GM19463 (cell line): ENCODE measurements around the gene WDSUB1.

Experiments used
- ATAC-seq: cut with Tn5 transposase; IDR thresholded peaks from one replicate; pipeline ENCODE4 v1.9.1; 2021; ENCODE audit warnings: mild to moderate bottlenecking, moderate library complexity; ENCODE audit not compliant: unreplicated experiment

The WDSUB1 gene

GRCh38 chr2:159225025-159226016 lies 61.2 kb downstream of the WDSUB1 start:
- ATAC-seq = no peak

GRCh38 chr2:159224061-159224813 lies 62.3 kb downstream of the WDSUB1 start:
- ATAC-seq = no peak

- ATAC-seq = no peak
Observed at GRCh38 chr2:159219394-159219998, 67.0 kb downstream of the WDSUB1 start.

- ATAC-seq = no peak
Observed at GRCh38 chr2:159218389-159218788, 68.1 kb downstream of the WDSUB1 start.

- ATAC-seq = no peak
Observed at GRCh38 chr2:159217676-159218075, 68.8 kb downstream of the WDSUB1 start.

GRCh38 chr2:159215116-159215515 lies 71.4 kb downstream of the WDSUB1 start:
- ATAC-seq = no peak

- ATAC-seq = no peak
Observed at GRCh38 chr2:159214325-159214865, 72.1 kb downstream of the WDSUB1 start.

- ATAC-seq = no peak
Observed at GRCh38 chr2:159213296-159213695, 73.2 kb downstream of the WDSUB1 start.

- ATAC-seq = no peak
Observed at GRCh38 chr2:159211447-159212396, 74.8 kb downstream of the WDSUB1 start.

- ATAC-seq = peak; percentile 58
Observed at GRCh38 chr2:159209341-159210306, 76.9 kb downstream of the WDSUB1 start.

- no peak for ATAC-seq
Observed at GRCh38 chr2:159208438-159208837, 78.1 kb downstream of the WDSUB1 start.

- ATAC-seq = no peak
Observed at GRCh38 chr2:159206736-159207380, 79.6 kb downstream of the WDSUB1 start.

- no peak for ATAC-seq
Observed at GRCh38 chr2:159204381-159205144, 81.9 kb downstream of the WDSUB1 start.

GRCh38 chr2:159202568-159203071 lies 83.9 kb downstream of the WDSUB1 start:
- ATAC-seq = no peak

- ATAC-seq = peak; percentile 98
Observed at GRCh38 chr2:159201360-159202063, 85.0 kb downstream of the WDSUB1 start.

GRCh38 chr2:159200498-159200897 lies 86.0 kb downstream of the WDSUB1 start:
- ATAC-seq = no peak
